ENCODE results near the gene SULT4A1. TPM values are rescaled to one million over a fixed set of nuclear protein-coding genes. Genes with fewer than 3 reads are reported as not detected.

The SULT4A1 gene
- polyA plus RNA-seq, 3 donors, result 2.8 to 5.4 (median 2.9) TPM

DNA sequence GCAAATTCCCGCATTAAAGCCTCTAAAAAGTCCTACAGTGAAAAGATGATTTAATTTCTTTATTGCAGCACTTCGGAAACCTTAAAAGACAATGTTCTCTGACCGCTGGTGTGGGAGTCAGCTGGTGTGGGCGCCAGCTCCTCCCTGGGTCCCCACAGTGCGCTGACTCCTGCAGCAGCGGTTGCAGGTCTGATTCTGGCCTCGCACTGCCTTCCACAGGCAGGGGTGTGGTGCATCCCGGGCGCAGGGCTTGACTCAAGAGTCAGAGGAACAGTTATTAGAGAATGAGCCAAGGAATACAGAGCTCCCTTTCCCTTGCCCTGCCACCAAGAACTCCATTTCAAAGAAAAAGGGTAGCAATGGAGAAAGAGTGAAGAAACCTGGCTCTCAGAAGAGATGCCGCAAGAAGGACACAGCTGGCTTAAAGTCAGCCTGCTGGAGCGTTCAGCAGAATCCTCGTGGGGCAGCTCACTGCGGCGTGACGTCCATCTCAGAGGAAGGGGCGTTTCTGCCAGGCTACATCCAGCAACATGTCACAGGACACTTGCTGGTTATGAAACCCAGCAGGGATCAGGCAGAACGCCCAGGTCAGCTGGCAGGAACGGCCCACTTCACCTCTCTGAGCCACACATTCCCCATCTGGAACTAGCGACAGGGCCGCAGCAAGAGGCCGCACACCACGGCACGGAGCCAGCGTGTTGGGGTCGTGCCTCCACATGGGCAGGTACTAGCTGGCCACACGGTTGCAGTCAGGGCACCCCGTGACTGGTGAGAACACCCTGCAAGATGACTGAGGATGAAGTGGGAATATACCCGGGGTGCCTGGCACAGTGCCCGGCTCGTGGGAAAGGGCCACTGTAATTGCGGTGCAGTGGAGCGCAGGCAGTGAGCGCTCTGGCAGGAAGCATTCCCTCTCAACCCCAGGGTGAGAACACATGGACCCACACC is 32.1 kb downstream of the SULT4A1 start:
- no peak for DNase-seq

DNA sequence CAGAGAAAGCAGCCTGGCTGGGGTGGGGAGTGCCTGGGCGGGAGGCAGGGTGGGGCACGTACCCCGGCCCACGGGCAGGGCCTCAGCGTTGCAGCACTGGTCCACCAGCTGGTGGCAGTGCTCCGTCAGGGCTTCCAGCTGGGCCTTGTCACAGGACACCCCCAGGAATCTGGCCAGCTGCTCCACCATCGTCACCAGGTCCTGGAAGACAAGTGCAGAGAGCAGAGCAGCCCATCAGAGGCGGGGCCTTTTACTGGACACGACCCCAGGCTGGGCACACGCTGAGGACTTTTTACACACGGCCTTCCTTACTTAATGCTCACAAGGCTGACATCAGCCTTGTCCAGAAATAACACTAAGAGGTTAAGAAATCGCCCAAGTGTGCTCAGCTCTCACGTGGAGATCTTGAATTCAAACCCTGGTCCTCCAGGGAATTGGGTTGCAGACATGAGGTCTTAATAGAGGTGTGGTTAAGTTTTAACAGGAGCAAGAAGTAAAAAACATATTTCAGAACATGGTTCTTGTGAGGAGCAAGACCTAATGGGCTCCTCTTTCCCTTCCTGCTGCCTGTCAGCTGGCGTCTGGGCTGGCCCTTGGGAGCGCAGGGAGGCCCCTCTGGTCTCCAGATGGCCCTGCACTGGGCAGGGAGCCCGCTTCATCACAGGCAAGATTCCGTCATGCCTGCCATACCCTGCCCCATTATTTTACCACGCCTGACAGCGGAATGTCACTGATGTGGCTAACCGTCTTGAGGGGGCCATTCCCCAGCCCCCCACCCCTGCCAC is 33.1 kb downstream of the SULT4A1 start:
- DNase-seq, result no peak

DNA sequence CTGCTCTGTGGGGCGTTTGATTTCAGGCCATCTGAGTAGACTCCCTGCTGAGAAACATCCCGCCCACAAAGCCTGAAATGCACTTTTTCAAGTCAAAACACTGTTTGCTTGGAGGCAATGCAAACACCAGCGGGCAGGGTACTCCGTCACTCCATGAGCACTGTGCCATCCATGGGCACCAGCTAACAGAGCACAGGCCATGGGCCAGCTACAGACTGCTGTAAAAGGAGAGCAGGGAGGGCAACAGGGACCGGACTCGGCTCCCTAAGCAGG is 33.7 kb downstream of the SULT4A1 start:
- no peak for DNase-seq

DNA sequence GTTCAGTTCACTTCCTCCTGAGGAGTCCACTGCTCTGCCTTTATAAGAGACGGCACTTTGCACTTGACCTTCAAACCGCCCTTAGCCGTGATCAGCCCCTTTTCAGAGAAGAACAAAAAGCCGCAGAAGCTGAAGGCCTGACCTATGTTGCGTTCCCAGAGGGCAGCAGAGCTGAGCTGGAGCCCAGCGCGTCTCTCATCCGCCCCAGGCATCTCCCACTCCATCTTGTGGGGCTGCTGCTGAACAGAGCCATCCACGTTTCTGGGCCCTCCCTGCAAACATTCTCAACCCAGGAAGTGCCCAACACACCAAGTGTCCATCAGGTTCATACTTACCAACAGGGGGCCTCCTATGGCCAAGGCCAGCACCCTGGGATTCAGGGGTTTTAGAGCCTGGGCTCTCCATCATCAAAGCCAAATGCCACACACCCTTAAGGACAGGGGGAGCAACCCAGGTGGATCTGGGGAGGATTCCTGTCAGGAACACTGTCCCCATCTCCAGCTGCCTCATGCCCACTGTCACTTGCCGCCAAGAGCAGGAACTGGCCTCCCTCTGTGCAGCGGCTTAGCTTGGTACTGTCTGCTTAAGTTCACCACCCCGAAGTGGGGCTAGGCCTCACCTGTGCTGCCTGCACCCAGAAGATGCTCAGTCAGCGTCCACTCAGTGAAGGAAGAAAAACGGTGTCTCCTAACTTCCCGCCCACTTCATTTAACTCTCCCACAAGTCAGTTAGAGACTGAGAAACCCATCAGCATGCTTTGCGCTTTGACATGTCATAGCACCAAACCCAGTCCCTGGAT is 34.2 kb downstream of the SULT4A1 start:
- no peak for DNase-seq

DNA sequence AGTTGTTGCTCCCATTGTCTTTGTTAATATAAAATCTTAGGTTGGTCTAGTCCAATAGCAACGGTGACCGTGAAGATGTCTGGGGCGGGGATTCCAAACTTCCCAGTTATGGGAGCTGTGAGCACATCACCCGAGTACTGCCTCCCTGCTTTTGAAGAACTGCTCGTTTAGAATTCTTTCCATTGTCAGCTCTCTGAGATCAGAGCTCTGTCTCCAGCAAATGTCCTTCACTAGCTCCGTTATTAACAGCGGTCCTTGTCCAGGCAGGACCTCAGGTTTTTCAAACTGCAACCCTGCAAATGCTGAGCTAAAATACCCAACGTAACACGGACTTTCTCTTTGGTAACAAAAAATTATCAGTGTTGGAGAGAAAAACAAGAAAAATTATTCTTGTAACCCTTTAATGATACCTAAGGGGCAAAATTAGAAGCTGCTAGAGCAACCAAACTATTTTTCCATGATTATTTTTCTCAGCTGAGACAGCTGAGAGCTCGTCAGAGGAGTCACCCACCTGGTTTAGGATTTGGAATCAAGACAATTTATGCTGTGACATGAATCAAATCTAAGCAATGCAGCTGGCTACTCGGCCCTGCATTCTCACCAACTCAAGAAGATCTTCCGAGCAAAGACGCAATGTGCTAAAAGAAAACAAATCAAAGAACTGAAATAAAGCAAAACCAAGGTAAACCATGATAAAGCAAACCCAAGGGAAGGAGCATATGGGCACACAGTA is 35.1 kb downstream of the SULT4A1 start:
- DNase-seq, result no peak

DNA sequence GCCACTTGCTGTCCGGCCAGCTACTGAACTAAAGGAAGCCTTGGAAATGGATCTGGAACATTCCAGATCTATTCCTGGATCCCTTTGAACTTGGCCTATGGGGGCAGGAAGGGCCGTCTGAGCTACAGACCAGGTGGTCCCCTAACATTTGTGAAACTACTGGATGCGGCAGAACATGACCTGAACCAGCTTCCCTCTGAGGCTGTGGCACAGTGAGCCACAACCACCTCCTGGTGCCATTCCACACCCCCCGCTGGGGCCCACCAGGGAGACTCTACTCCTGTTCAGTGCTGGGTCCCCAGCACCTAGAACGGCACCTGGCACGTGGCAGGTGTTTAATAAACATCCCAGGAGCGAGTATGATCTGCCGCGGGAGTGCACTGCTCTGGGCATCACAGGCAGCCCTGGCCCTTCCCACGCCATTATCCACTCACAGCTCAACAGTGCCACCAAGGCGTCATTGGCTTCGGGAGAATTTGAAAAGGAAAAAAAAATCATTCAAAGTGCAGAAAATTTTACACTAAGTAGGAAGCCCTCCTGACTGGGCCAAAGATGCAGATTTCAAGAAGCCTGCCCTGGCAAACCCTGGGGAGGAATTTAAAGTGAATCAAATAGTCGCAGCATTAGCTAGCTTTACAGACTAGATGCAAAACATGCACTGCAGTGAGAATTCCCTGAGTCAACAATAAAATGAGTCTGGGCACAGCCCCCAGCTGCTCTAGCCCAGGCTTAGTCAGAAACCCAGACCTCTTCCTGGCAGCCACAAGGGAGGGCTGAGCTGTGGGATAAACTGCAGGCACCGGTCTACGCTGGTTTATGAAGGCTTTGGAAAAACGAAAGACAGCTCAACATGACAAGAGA is 35.9 kb downstream of the SULT4A1 start:
- no peak for DNase-seq

DNA sequence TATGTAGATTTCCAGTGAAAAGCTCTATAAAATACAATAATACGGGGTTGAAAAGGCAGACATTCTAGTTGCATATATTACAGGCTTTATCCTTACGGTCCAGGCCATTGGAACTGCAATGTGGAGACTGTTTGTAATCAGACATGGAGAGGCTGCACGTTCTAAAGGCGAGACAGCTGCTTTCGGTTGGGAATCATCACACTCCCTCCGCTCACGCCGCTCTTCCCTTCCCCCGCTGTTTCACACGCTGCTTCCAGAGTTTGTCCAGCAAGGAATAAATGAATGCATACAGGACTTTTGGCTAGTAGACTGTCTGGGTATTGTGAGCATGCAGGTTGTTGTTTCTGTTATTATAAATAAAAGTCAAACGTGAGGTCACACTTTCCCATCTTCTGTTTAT is 36.7 kb downstream of the SULT4A1 start:
- no peak for DNase-seq

DNA sequence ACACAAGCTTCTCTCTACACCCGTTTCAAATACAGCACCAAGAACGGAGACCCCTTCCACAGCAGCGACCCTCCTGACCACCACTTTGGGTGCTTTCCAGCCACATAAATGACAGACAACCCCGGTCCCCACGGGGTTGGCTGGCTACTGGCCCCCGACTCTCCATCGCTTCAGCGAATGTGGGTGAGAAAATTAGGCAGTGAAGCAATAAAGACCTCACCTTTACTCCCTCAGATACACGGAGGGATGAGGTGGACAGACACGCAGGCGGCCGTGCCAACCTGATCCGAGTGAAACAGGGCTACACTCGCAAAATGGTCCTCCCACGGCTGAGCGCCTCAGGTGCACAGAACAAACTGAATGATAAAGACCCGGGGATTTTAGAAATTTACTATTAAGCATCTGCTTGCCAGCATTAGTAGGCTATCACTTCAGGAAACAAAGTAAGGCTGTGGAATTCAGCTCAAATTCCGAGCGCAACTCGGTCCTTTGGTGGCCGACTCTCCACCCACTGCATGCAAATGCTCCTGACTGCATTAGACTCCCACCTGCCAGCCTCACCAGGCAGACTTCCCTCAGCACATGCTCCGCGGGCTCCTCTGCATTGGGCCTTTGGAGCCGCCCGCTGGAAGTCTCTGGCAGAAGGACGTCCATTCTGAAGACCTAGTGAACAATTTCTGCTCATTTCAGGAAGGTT is 37.4 kb downstream of the SULT4A1 start:
- no peak for DNase-seq

DNA sequence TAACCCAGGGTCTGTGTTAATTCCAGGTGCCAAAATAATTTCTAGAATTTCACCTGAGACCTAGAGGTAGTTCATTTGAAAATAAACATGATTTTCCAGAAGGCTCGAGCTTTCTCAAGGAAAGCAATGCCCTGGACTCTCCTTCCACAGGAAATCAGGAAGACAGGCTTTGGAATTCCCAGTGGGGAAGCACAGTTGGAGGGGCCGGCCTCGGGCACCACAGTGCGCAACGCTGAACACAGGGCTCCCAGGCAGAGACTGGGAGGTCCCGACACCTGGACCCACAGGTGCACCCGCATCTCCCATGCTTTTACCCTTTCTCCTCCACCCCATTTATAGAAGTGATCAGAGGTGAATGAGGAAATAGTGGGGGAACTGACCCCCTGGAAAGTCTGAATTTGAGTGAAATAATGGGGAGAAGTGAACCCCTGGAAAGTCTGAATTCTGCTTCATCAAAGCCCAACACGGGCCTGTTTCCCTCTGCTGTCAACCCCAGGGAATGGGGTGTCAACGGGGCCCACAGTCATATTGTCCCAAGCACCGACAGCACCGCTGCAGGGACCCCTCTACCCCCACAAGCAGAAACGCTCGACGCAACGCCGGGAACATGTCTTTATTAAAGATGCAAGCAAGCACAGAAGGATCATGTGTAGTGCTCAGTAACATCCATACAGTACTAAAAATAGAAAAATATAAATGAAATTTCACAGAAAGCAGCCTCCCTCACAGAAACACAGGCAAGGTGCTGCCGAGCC is 38.2 kb downstream of the SULT4A1 start:
- no peak for DNase-seq

DNA sequence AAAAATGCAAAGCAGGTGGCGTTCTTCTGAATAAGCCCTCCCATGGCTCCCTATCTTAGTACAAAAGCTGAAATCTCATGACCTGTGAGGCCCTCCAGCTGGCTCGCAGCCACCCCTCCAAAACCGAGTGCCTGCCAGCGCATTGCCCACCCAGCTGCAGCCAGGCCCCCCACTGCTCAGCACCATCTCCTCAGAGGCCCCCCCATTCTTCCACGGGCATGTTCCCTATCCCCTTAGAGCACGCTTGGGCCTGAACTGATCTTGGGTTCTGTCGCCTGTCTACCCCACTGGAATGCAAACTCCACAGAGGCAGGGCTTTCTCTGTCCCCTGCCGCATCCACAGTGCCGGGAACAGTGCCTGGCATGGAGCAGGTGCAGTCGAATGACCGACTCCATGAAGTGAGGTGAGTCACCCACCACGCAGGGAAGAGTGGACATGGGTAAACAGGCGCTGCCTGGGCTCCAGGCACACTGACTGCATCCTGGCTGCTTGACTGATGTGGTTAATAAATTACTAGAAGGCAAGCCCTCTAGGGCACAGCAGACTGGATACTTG is 38.9 kb downstream of the SULT4A1 start:
- DNase-seq, result peak; percentile 57

DNA sequence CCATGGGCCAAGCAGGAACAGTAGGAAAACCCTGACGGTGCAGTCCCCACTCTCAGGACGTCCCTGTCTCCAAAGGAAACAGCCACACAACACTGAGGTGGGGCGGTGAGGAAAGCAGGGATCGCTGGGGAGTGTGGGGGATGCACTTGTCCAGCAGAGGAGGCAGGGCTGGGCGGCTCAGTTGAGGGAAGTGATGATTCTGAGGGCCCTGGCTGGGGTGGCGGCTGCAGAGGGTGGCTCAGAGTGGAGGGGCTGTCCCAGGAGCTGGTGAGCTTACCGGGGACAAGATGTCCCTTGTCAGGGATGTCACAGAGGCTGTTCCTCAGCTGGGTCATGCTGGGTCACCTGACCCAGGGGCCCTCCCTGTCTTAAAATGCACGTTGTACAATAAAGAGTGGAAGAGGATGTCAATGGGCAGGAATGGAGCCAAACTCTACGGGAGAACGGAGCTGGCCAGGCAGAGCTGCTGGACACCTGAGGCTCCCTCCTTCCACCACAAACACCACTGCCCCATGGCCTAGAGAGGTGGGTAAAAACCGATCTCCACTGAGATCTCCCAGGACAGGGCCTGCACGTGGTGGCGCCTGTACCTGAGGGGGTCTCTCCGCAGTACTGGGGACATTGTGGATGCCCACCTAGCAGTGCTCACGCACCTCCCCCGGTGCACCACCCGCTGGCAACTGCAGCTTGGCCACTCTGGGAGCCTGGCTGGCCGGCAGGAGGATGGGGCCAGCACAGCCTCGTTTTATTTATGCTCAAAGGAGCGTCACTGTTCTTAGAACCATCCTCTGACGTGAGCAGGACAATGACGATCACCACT is 40.5 kb downstream of the SULT4A1 start:
- no peak for DNase-seq

DNA sequence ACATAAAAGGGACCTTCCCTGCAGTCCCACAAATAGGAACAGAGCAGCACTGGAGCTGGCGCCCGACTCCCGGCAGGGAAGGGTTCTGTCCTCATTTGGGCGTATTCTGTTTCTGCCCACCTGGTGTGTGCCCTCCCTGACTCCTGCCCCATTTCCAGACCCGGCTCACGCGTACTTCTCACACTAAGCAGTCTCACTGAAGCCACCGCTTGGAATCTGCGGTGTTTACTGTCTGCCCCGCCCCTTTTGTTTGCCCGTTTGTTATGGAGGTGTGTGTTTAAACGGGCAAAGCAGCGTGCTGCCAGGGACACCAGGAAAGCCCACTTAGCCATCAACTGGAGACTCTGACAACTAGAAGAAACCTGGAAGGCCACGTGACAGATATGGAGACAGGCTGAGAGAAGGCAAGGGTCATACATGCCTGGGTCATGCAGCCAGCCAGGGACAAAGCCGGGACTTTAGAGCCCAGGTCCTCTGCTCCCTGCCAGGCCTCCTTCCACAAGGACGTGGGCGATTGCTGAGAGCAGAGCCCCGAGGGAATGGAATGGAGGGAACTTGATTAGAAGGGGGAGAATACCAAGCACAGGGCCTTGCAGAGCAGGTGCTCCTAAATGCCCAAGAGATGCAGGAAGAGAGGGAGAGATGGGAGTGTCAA is 41.5 kb downstream of the SULT4A1 start:
- no peak for DNase-seq

DNA sequence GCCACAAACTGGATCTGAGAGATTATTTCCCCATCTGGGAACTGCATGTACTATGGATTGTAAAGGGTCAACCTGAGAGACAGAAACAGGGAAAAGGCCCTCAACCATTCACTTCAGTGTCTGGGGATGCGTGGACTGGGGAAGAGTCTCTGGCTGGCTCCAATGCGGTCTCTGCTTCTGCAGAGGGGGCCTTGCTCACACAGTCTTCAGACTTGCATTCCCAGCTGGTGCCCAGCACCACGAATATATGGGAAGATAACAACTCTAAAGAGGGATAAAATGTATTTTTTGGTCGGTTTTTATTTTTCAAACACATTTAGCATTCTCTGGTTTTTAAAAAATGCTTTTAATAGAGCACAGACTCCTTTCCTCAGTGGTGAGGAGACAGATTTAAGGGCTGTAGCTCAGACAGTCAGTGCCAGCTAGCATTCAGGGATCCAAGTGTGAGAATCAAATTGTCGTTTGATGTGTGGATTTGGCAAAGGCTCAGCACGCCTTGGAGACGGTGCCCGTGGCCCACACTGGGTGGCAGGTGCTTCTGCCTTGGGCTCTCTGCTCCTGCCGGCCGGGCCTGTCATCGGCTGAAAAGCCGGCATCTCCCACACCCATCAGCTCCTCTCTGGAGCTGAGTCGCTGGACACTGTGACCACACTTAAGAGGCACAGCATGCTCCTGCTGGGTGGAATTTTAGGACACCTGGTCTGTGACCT is 42.2 kb downstream of the SULT4A1 start:
- no peak for DNase-seq

DNA sequence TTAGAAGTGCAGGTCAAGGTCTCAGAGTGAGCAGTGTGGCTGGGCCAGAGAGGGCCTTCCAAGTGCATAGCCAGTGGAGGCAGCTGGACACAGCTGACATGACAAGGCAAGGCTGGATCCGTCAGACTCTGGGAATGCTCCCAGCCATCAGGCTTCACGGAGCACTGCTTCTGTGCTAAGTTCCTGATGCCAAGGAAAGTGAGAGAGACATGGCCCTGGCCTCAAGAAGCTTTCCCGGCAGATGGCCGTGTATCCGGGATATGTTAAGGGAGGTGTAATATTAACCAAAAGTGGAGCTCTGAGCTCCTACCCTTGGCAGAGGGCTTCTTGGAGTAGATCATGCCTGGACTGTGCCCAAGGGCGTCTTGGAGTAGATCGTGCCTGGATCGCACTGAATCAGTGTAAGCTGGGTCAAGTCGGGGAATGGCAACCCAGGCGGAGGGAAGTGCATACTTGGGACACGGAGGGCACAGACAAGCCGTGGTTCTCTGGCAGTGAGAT is 42.8 kb downstream of the SULT4A1 start:
- DNase-seq, result no peak

DNA sequence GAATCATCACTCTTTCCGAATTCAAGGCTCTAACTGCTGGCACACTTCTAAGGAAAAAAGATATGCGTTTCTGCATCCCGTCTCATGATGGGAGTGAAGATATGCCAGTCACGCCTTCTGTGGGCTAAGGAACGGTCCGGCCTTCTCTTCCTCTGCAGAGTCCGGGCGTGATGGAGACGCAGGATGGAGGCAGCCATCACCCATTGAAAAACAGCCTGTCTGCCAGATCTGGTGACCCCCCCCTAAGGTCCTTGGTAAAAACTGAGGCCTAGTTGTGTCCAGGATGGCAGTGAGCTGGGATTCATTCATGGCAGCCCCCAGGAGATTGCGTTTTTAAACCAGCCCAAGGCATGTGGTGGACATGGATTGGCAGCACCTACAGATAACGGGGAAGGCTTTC is 43.3 kb downstream of the SULT4A1 start:
- no peak for DNase-seq

DNA sequence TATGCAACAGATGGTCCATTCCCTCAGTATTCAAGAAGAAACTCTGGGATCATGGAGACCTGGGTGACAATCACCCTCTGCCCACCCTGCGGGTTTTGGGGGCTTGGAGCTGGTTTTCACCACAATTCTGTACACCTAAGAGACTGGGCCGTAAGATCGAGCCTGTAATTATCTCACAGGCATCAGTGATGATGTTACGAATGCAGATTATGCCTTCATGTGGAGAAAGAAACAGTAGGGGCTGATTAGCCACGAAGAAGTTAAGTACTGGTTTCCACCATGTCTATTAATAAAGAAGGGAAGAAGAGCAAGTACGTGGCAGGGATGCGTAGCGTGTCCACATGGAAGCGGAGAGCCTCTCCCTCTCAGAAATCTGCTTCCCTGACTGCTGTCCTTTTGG is 44.9 kb downstream of the SULT4A1 start:
- DNase-seq, result no peak

DNA sequence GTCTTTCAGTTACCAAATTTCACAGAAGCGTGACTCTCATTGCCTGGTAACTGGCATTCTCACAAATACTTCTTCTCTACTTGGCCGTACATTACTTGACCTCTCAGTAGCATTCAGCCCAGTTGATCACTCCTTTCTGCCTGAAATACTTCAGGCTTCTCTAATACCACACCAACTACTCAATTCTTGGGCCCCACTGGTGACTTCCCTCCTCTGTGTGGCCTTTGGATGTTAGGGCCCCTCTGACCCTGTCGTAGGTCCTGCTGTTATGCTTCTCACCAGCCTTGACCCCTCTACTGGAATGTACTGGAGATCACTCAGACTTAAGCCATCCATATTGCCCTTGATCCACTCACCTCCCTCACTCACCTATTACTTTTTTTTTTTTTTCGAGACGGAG is 48.0 kb downstream of the SULT4A1 start:
- DNase-seq, result no peak

All from renal pelvis (tissue), 4 donors.